ENCODE measurements around the gene GPR78. TPM values are rescaled to one million over a fixed set of nuclear protein-coding genes. Genes with fewer than 3 reads are reported as not detected.

GPR78 gene
- total RNA-seq, 1 experiment from 2014 or later = 3.4 TPM

- H4K20me1 ChIP-seq (ENCODE audit: control insufficient read depth, insufficient read depth, insufficient read length) = no peaks in the 10 kb centered on the region
- H3K9ac ChIP-seq (ENCODE audit: extremely low read depth, insufficient read length, low read length) = no peak overlapping the region
- H3K79me1 ChIP-seq (ENCODE audit: insufficient read depth, low read depth, low read length, poor library complexity, severe bottlenecking) = no peaks in the 10 kb centered on the region
- no peak overlapping the region for H4K91ac ChIP-seq (ENCODE audit: insufficient read length, low read depth, low read length)
- H2BK5ac ChIP-seq (ENCODE audit: insufficient read length, low read length) = no peak overlapping the region
- H3K27me3 ChIP-seq (ENCODE audit: insufficient read depth, low read length) = no peaks in the 10 kb centered on the region
- no peak overlapping the region for H2AFZ ChIP-seq (ENCODE audit: low read length)
- H3T11ph ChIP-seq (ENCODE audit: low read length) = no peak overlapping the region
- TF ChIP-seq, protein P1, sequence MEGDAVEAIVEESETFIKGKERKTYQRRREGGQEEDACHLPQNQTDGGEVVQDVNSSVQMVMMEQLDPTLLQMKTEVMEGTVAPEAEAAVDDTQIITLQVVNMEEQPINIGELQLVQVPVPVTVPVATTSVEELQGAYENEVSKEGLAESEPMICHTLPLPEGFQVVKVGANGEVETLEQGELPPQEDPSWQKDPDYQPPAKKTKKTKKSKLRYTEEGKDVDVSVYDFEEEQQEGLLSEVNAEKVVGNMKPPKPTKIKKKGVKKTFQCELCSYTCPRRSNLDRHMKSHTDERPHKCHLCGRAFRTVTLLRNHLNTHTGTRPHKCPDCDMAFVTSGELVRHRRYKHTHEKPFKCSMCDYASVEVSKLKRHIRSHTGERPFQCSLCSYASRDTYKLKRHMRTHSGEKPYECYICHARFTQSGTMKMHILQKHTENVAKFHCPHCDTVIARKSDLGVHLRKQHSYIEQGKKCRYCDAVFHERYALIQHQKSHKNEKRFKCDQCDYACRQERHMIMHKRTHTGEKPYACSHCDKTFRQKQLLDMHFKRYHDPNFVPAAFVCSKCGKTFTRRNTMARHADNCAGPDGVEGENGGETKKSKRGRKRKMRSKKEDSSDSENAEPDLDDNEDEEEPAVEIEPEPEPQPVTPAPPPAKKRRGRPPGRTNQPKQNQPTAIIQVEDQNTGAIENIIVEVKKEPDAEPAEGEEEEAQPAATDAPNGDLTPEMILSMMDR (conservative IDR thresholded peaks at IDR 0.05) = no peak
- Mint-ChIP-seq H3K36me3 (ENCODE audit: insufficient read depth in 1 of 3, low read depth in 3 of 3) (no peaks in the 10 kb centered on the region), H3K27me3 (ENCODE audit: low read depth) (no peaks in the 10 kb centered on the region), H3K9me3 (no peaks in the 10 kb centered on the region; a peak in 1 of 5 replicates), H3K27ac (peak overlapping the region in 2 of 3 experiments; percentile 17 to 68; a peak in 2 of 7 replicates), H3K4me1 (peaks cover 40 to 52% of the 10 kb centered on the region in 2 experiments), H3K4me3 (no peak overlapping the region)
- no peaks in the 10 kb centered on the region for H3K79me2 ChIP-seq (ENCODE audit: insufficient read depth, low read length)
- H3K23ac ChIP-seq (ENCODE audit: insufficient read length, low read depth, low read length) = no peak overlapping the region
- no peak overlapping the region for H3K56ac ChIP-seq (ENCODE audit: insufficient read length, low read depth, low read length)
- no peak for DNase-seq
- H2BK20ac ChIP-seq (ENCODE audit: low read depth, low read length, poor library complexity, severe bottlenecking) = no peak overlapping the region
- H3K9me3 ChIP-seq (ENCODE audit: control insufficient read depth, low read depth, low read length) = no peaks in the 10 kb centered on the region
- WGBS (ENCODE audit: extremely low coverage, insufficient read length, low lambda C conversion rate) = no CpG with 5 or more reads among the region's 11 CpGs
- no peak overlapping the region for H3K18ac ChIP-seq (ENCODE audit: insufficient read length, low read depth, low read length)
- no peak overlapping the region for H2BK12ac ChIP-seq (ENCODE audit: insufficient read length, low read depth, low read length)
- H3K4ac ChIP-seq (ENCODE audit: low read depth, low read length) = no peak overlapping the region
- H2BK120ac ChIP-seq (ENCODE audit: low read depth, low read length, poor library complexity, severe bottlenecking) = no peak overlapping the region
- no peak overlapping the region for H4K5ac ChIP-seq (ENCODE audit: insufficient read length, low read depth, low read length)
- H3K27ac ChIP-seq (ENCODE audit: insufficient read length, low read depth, low read length) = no peak overlapping the region
- no peaks in the 10 kb centered on the region for H3K4me1 ChIP-seq (ENCODE audit: insufficient read depth, low read length)
- H4K8ac ChIP-seq (replicated peaks; ENCODE audit: insufficient read length, low read depth, low read length) = no peak overlapping the region
- no peak overlapping the region for H2BK15ac ChIP-seq (ENCODE audit: low read depth, low read length)
- no peak overlapping the region for H3K4me2 ChIP-seq (ENCODE audit: insufficient read depth, insufficient read length, low read length)
- H3K14ac ChIP-seq (ENCODE audit: insufficient read depth, low read length) = no peak overlapping the region
- no peak overlapping the region for H2AK5ac ChIP-seq (ENCODE audit: insufficient read length, low read length)
- no peaks in the 10 kb centered on the region for H3K23me2 ChIP-seq (ENCODE audit: insufficient read length, low read depth, low read length, poor library complexity, severe bottlenecking)
These were observed 21.2 kb upstream of the GPR78 start for GRCh38 chr4:8559011-8559410.
